GM18508 (cell line): Measurements from ENCODE around the gene DLL3.
"Not testable (repeated sequence)": the region's sequence is repeated elsewhere in the genome, so short reads cannot be mapped to it uniquely, and the experiment has no call there.

Experiments used
- ATAC-seq: cut with Tn5 transposase; IDR thresholded peaks from one replicate; pipeline ENCODE4 v1.9.1; 2021; ENCODE audit warnings: moderate number of reproducible peaks; ENCODE audit not compliant: insufficient read depth, unreplicated experiment

The DLL3 gene

GRCh38 chr19:39498798-39499642 is at the start of gene DLL3:
Gene DLL3 (plus strand): TSS chr19:39498947. CDS start chr19:39498975, 28 bp downstream.
- ATAC-seq: no peak

GRCh38 chr19:39449116-39449797 is 49.5 kb upstream of the DLL3 start:
- no peak for ATAC-seq

GRCh38 chr19:39451257-39451656 is 47.5 kb upstream of the DLL3 start:
- ATAC-seq: not testable (repeated sequence)

GRCh38 chr19:39463403-39463802 is 35.3 kb upstream of the DLL3 start:
- no peak for ATAC-seq

- ATAC-seq: no peak
Measured at GRCh38 chr19:39465956-39466747, 32.6 kb upstream of the DLL3 start.

- ATAC-seq: no peak
Measured at GRCh38 chr19:39467941-39468340, 30.8 kb upstream of the DLL3 start.

- no peak for ATAC-seq
Measured at GRCh38 chr19:39469036-39469435, 29.7 kb upstream of the DLL3 start.

GRCh38 chr19:39469567-39469966 is 29.2 kb upstream of the DLL3 start:
- no peak for ATAC-seq

- no peak for ATAC-seq
Measured at GRCh38 chr19:39470724-39471339, 27.9 kb upstream of the DLL3 start.

- no peak for ATAC-seq
Measured at GRCh38 chr19:39471756-39472536, 26.8 kb upstream of the DLL3 start.

- no peak for ATAC-seq
Measured at GRCh38 chr19:39472746-39473442, 25.9 kb upstream of the DLL3 start.

GRCh38 chr19:39473443-39473960 is 25.2 kb upstream of the DLL3 start:
- ATAC-seq: no peak

- no peak for ATAC-seq
Measured at GRCh38 chr19:39474139-39474620, 24.6 kb upstream of the DLL3 start.

- ATAC-seq: no peak
Measured at GRCh38 chr19:39475748-39476147, 23.0 kb upstream of the DLL3 start.

- ATAC-seq: not testable (repeated sequence)
Measured at GRCh38 chr19:39479319-39479801, 19.4 kb upstream of the DLL3 start.

GRCh38 chr19:39479916-39480315 is 18.8 kb upstream of the DLL3 start:
- no peak for ATAC-seq

- ATAC-seq: no peak
Measured at GRCh38 chr19:39480337-39481228, 18.2 kb upstream of the DLL3 start, which contains the start of gene TIMM50. Gene TIMM50 (plus strand): TSS chr19:39480838. CDS start chr19:39480854, 16 bp downstream.

GRCh38 chr19:39481229-39481545 is 17.6 kb upstream of the DLL3 start:
- ATAC-seq: no peak
